Measurements from ENCODE around the gene CIBAR2.

The CIBAR2 gene

DNA sequence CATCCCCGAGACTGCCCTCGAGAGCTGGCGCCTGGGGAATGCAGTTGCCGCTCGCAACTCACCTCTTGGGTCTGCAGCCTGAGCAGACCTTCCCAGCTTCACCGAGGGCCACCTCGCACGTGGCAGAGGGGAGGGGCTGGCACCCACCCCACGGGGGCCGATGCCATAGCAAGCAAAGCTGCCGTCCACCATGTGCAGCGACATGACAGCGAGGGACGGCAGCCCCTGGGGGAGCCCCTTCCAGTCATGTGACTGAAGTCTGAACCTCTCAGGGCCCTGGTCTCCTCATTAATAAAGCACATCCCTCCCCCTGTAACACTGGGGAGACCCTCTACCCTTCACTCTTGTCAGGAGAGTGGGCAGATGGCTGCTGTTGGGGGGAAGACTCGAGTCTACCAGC lies 30.5 kb downstream of the CIBAR2 start:
- no peak for DNase-seq

DNA sequence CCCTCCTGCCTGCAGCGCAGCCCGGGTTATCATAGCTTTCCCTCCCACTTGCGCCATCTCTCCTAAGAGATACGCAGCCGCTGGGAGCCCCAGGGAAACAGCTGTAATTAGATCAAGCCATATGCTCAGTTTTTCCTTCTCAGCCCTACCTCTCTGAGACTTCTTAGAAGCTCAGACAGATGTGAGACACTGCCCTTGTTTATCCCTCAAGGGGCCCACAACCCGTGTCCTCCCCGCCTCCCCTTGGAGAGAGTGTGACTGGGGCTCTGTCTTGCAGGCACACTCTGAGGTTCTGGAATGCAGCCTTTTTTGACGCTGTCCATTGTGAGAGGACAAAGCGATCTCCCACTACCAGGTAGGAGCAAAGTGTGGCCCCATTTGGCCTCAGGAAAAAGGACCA lies 31.2 kb downstream of the CIBAR2 start:
- DNase-seq, result no peak

DNA sequence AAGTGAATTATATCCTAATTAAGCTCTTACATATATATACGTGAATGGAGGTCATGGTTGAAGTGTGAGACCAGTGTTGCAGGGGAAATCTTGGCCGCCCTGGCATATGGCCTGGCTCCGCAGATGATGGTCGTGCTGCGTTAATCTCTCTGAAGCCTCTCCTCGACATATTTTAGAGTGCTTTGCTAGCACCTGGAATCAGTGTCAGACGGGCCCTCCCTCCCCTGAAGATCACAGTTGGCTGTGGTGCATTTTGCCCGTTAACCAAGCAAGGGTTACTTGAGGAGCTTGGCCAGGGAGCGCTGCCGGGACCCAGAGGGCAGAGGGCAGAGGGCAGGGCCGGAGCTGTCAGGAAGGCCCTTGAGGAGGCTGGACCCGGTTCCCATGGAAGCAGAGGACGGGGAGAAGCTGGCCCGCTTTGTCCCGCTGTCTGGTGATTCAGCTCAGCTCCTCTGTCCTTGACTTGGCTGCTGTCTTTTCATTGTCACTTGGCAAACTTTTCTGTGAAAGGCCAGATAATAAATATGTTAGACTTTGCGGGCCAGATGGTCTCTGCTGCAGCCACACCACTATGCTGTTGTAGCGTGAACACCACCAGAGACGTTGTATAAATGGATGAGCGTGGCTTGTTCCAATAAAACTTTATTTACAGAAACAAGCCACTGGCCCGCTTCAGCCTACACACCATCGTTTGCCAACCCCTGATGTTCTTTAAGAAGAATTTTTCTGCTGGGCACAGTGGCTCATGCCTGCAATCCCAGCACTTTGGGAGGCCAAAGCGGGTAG lies 32.3 kb downstream of the CIBAR2 start:
- no peak for DNase-seq

DNA sequence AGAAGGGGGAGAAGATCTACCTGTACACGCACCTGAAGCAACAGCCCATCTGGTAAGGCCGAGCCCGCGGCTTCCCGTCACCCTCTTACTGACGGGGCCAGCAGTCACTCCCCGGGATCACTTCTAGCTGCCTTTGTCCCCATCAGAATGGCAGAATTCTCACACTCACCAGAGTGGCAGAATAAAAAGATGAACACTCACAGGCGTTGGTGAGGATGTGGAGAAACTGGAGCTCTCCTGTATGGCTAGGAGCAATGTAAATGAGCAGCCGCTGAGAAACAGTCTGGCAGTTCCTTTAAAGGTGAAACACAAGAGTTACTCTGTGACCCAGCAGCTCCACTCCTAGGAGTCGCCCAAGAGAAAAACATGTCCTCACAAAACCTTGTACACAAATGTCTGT lies 33.3 kb downstream of the CIBAR2 start:
- DNase-seq, result no peak

DNA sequence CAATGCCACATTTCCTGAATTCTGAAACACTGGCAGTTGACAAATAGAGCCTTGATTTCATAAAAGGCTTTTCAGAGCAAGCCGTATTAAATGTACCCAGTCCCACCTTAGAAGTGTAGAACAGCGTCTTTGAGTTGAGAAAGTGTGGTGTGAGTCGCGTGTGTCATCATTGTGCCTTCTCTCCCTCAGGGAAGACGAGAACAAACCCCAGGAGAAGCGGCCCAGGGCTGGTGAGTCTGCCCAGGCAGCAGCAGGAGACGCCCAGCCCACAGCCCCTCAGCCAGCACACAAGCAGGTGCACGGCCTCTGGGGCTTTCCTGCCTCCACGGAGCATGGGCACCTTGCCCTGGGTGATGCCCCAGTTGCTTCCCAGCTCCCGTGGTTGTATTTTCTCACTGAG lies 34.0 kb downstream of the CIBAR2 start:
- DNase-seq, result no peak

DNA sequence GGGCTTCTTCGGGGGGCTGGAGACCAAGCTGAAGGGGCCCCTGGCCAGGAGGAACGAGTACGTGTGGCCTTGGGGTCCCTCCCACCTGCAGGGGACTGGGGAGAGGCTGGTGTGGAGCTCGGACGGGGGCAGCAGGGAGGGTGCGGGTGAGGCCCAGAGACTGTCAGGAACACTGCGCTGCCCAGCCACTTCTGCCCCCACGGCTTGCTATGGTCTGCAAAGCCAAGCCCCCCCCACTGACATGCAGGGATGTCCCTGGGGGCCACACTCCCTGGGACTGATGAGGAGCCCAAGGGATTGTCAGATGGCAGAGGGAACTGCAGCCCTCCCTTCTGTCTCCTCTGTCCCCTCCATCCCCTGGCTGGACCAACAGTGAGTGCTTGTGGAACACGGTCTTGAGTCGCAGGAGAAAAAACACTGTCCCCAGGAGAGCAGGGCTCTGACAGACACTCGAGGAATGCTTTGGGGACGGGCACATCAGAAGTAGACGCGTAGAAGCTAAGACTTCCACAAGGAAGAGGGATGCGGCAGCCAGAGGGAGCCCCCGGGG lies 34.6 kb downstream of the CIBAR2 start:
- no peak for DNase-seq

DNA sequence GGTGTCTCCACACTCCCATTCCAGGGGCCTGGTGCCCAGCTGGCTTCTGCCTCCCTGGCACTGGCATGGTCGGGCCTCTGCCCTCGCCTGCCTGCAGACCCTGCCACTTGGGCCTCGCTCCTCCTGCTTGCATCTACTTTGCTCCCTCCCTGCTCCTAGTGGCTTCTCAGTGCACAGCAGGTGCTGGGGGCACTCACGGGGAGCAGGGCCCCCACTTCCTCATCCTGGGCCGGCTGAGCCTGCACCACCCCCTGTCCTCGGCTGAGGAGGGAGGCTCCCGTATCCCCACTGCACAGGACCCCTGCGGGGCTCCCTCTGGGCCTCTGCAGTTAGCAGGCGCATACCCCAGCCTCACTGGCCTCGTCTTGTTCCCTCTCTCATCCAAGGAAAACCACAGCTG lies 35.2 kb downstream of the CIBAR2 start:
- DNase-seq, result no peak

DNA sequence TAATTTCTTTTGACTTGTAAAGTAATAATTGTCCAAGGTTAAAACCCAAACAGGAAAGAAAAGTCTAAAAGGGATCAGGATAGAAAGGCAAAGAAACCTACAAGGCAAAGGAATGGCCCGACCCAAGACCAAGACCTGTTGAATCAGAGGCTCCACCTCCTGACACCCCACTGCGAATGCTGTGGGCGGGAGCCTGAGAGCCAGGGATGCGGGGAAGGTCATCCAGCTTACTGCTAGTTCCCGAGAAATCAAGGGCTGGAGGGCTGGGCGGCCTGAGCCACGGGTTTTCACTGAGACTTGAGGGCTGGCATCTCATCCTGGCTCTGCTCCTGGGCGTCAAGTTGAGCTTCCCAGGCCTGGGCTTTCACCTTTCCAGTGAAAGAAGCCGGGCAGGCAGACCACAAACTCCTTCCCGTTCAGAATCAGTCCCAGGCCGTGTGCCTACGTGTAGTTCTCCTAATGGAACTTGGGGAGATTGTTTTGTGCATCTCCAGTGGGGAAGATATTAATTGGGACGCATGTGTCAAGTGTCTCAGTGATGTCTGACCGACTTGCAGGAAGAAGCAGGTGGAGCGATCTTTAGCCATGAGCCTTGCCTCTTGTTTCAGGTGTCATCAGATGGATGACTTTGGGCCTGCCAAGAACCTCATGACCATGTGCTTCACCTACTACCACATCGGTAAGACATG lies 36.9 kb downstream of the CIBAR2 start:
- no peak for DNase-seq

DNA sequence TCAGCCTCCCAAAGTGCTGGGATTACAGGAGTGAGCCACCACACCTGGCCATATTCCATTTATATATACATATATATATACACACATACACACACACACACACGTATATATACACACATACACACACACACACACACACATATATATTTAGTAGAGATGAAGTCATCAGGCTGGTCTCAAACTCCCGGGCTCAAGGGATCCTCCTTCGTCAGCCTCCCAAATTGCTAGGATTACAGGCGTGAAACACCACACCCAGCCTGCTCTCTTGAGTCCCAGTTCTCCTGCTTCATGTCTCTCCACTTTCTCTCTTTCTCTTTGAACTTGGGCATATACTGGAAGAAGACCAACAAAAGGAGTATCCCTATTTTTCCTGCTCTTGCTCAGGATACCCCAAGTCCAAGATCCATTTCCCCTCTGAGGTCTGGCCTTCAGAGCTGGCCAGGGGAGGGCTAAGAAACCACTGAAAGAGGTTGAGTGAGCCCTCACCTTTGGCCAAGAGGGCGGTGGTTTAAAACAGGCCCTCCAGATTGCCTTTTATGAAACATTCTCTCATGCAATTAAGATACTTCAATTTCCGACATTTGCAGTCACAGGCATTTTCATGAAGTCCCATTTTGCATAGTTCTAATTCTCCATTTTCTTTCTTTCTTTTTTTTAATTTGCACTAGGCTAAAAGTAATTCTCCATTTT lies 37.9 kb downstream of the CIBAR2 start:
- DNase-seq, result no peak

DNA sequence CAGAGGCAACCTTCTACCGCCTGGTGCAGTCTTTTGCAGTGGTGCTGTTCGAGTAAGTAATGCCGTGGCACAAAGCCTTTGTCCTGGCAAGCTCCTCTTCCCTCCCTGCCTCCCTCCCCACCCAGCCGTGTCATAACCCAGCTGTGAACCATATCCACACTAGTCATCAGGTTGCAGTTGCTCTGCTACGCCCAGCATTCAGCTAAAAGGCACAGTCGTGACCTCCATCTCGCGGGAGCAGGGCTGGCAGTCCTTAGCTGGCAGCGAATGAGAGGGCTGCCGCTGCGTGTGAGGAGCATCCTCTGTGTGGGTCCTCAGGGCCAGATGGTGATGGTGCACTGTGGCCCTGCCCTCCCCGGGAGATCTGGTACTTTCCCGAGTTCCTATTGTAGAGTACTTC lies 39.3 kb downstream of the CIBAR2 start:
- DNase-seq, result no peak

DNA sequence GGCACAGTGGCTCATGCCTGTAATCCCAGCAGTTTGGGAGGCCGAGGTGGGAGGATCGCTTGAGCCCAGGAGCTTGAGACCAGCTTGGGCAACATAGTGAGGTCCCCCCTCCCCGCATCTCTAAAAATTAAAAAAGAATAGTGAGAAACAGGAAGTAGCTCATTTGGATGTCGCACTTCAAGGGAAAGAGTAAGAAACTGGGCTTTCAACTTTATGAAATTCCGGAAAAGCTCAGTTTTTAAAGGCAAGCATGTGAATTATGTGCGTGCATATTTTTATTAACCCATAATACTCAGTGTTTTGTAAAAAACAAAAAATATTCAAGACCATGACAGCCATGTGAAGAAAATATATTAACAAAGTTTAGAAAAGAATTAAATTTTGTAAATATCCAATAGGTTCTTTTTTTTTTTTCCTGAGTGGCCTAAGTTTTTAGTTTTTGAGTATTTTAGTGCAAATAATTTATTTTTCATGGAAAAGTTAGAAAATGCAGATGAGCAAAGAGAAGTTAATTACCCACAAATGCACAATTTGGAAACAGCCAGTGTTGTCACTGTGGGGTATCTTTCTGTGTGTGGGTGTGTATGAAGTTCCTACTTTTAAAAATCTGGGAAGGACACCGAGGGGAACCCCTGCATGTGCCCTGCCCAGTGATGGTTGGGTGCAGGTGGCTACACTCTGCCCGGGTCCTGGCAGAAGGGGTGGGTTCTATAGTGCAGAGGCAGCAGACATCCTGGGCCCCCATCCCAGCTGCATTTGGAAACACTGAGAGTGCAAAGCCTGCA lies 40.0 kb downstream of the CIBAR2 start:
- no peak for DNase-seq

DNA sequence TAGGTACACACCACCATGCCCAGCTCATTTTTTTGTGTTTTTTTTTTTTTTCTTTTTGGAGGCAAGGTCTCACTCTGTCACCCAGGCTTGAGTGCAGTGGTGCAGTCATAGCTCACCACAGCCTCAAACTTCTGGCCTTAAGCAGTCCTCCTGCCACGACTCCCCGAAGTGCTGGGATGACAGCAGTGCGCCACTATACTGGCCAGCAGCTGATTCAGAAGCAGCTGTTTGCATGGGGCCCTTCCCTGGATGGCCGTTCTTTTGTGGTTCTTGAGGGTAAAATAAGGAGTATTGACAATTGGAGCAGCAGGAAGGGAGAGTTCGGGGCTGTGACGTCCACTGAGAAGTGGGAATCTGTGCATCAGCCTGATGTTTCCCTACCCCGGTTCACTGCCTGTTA lies 43.1 kb downstream of the CIBAR2 start:
- no peak for DNase-seq

DNA sequence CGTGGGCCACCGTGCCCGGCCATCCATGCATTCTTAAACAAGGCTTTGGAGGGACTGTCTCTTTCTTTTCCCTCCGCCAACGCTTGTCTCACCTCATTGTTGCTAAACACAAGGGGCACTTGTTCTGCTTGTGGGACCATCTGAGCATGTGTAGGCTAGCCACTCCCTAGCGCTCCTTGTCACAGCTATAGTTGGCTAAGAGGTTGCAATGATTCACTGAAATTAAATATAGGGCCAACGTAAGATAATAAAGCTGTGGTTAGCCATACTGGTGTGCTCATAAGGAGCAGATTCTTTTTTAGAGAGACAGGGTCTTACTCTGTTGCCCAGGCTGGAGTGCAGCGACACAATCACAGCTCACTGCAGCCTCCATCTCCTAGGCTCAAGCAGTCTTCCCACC lies 43.5 kb downstream of the CIBAR2 start:
- no peak for DNase-seq

DNA sequence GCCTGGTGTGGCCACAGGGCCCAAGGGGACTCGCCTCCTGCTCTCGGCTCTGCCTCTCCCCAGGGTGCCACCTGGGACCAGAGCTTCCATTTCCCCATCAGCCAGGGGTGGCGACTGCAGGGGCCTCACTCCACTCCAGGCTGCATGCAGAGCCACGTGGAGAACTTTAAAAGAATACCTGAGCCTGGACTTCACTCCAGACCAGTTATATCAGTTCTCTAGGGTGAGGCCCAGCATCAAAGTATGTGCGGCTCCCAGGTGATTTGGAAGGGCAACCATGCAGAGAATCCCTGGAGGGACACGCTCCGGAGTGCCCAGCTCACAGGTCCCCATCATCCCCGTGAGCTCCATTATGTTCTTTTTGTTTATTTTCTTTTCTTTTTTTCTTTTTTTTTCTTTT lies 44.8 kb downstream of the CIBAR2 start:
- no peak for DNase-seq

DNA sequence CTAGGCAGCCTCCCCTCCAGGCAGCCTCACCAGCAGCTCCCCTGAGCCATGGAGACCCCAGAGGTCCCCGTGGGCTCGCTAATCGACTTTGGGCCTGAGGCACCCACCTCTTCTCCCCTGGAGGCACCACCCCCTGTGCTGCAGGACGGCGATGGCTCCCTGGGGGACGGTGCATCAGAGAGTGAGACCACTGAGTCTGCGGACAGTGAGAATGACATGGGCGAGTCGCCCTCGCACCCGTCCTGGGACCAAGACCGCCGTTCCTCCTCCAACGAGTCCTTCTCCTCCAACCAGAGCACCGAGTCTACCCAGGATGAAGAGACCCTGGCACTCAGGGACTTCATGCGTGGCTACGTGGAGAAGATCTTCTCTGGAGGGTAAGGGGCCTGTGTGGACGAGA lies 45.2 kb downstream of the CIBAR2 start:
- no peak for DNase-seq

DNA sequence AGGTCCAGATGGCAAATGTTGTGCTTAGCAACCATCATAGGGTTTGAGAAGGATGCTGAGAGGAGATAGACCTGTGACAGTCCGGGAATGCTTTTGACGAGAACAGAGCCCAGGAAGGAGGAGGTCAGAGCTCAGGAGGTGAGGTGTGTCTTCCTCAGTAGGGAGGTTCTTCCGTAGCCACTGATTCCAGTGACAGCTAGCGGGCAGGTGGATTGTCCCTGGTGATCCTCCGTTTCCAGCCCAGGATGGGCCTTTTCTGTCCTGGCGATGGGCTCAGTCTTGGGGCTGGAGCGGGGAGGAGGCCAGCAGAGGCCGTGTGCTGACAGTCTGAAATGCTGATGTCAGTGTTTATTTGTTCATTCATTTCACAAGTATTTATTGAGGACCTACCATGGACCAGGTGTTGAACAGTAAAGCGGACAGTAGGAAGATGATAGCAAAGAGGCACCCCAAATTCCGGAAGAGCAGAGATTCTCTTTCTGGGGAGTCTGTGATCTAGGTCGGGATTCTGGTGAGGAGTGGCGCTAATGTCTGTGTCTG lies 45.9 kb downstream of the CIBAR2 start:
- DNase-seq, result no peak

DNA sequence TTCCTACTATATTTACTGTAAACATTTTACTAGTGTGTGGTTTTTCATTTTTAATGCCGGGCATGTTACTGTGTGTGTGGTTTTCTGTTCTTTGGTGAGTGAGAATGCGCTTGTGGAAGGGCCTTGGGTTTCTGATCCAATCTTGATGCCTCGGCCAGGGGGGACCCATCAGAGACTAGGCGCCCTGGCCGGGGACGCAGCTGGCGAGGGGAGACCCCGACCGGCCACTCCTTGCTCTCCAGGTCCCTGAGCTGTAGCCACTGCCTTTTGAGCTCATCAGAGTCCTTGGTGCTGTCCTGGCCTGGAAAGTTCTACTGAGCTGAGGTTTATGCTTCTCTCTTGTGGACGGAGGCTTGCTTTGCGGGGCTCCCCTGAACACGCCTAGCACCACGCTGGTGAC lies 47.2 kb downstream of the CIBAR2 start:
- no peak for DNase-seq

DNA sequence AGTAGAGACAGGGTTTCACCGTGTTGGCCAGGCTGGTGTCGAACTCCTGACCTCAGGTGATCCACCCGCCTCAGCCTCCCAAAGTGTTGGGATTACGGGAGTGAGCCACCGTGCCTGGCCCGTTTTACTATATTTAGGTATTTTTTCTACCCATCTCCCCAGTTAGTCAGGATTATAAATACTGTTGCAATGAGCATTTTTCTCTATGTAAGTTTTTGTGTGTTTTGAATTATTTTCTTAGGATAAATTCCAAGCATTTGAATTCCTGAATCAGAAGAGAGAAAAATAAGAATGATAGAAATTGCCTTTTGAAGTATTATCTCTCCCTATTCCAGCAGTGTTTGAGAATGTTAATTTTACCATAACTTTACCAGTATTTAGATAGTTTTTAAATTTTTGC lies 48.1 kb downstream of the CIBAR2 start:
- no peak for DNase-seq

DNA sequence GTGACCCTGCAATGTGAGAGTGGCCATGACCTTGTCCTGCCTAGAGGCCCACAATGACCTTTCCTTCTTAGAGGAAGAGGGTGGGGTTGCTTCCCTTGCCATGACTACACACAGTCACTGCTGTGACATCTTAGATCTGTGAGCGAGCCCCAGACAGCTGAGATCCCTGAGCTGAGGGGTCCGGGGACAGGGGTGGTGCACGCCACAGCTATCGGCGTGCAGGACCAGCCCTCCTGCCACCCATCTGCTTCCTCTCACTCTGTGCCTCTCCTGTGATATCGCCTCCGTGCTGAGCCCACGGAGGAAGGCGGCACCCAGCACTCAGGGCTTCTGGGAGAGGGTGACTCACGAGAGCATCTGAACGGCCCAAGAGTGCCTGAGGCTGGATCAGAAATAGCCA lies 49.4 kb downstream of the CIBAR2 start:
- no peak for DNase-seq

DNA sequence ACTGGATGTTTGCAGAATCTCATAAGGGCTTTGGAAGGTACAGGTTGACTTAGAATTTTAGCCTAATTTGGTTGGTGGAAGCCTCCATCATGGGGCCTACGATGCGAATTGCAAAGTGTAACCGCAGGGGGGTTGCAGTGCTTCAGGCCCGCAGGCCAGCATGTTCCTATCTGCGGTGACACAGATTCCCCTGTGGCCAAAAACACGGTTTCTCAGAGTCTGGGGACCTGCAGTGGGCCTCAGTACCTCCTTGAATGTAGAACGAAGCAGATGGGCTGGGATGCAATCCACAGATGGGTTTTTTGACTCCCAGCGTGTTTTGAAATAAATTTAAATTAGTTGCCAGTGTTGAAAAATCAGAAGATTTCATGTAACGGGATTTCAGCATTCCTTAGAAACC lies 49.9 kb downstream of the CIBAR2 start:
- no peak for DNase-seq

DNA sequence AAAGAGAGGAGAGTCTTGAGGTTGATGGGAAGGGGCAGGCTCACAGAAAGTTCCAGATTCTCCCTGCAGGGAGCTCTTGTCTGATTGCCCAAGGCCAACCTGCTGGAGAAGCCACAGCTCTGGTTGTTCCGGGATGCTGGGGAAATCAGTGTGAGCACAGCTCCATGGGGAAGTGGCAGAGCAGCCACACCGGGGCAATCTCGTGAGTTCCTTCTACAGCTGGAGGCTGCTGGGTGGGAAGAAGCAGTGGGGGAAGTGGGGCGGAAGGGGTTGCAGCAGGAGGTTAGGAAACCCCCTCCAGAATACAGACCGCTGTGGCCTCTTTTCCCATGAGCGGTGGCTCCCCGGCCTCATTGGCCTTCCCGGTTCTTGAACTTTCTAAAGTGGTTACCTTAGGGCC lies 50.7 kb downstream of the CIBAR2 start:
- no peak for DNase-seq

DNA sequence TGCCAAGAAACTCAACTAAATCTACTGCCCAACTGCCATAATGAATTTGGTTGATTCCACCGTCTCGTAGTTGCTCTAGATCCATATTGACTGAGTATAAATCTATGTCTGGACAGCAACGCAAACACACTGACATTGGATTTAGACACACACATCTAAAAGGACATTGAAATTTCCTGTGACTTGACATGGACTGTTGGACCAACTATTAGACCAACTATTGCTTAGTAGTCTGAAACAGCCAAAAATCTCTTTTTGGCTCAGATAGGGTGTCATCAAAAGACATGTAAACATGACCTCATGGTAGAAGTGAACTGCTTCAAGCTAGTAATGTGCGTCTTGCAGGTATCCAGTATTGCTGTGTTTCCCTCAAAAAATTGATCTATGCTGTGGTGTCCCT lies 53.4 kb downstream of the CIBAR2 start:
- DNase-seq, result no peak

DNA sequence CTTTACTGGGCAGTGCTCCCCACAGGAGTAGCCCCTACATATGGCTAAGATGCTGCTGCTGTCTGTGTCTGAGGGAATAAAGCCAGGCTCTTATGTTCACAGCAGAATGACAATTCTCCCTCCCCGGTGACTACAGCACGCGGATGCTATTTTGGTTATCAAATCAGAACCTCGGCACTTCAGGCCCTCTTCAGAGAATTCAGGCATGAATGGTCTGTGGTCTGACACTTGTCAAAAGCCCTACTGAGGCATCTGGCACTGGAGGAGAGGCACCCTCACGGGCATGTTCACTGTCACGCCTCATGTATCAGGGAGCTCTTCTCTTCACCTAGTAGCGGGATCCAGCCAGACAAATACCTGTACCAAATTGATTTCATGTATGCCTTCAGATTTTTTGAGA lies 54.3 kb downstream of the CIBAR2 start:
- DNase-seq, result no peak
